Ascending aorta (tissue), 2 donors: Measurements from ENCODE around the gene CDKL5. TPM values are rescaled to one million over a fixed set of nuclear protein-coding genes. Genes with fewer than 3 reads are reported as not detected.

ENCODE experiments used
- DNase-seq, 2 donors: peaks; one replicate each; pipeline ENCODE4 v3.0.0-alpha.2; 2019; ENCODE audit warnings: low spot score in 2 of 2
- H3K27ac ChIP-seq, 2 donors: fragments of 200-600 bp; sonication (generic); one replicate each; pipeline ENCODE4 v1.5.1; 2016 to 2017; ENCODE audit warnings: mild to moderate bottlenecking in 1 of 2
- H3K27me3 ChIP-seq: fragments of 200-600 bp; sonication (generic); one replicate; pipeline ENCODE4 v1.5.1; 2017
- H3K36me3 ChIP-seq, 2 donors: fragments of 200-600 bp; sonication (generic); one replicate each; pipeline ENCODE4 v1.5.1; 2016
- H3K4me1 ChIP-seq, 2 donors: fragments of 200-600 bp; sonication (generic); one replicate each; pipeline ENCODE4 v1.5.1; 2016 to 2017; ENCODE audit warnings: mild to moderate bottlenecking in 1 of 2
- H3K4me3 ChIP-seq, 2 donors: fragments of 200-600 bp; sonication (generic); one replicate each; pipeline ENCODE4 v1.5.1; 2016 to 2017; ENCODE audit warnings: mild to moderate bottlenecking in 1 of 2
- H3K9me3 ChIP-seq, 2 donors: fragments of 200-600 bp; sonication (generic); one replicate each; pipeline ENCODE4 v1.5.1; 2016
- intact Hi-C: fragments of 100-400 bp; cut with DNase I; formaldehyde crosslinking; loops from one replicate; pipeline ENCODE4 v1.15.1; 2023
- total RNA-seq: library from RNA; depleted of rRNA; stranded (reverse); fragments of >200 nt; gene quantifications from one replicate; pipeline ENCODE4 v1.1.0, GENCODE V29; 2016
- TF ChIP-seq, protein P1 (sequence below), 3 experiments: fragments of 200-600 bp in 2 of 3; fragments of 450-650 bp in 1 of 3; sonication (generic) in 2 of 3; IDR thresholded peaks; one replicate each; pipeline ENCODE4 v1.5.1; 2016 to 2019; ENCODE audit warnings: antibody characterized with exemption in 3 of 3, mild to moderate bottlenecking in 1 of 3, moderate library complexity in 1 of 3

CDKL5 gene
- total RNA-seq, 1 donor from 2014 or later: 18.6 TPM

DNA sequence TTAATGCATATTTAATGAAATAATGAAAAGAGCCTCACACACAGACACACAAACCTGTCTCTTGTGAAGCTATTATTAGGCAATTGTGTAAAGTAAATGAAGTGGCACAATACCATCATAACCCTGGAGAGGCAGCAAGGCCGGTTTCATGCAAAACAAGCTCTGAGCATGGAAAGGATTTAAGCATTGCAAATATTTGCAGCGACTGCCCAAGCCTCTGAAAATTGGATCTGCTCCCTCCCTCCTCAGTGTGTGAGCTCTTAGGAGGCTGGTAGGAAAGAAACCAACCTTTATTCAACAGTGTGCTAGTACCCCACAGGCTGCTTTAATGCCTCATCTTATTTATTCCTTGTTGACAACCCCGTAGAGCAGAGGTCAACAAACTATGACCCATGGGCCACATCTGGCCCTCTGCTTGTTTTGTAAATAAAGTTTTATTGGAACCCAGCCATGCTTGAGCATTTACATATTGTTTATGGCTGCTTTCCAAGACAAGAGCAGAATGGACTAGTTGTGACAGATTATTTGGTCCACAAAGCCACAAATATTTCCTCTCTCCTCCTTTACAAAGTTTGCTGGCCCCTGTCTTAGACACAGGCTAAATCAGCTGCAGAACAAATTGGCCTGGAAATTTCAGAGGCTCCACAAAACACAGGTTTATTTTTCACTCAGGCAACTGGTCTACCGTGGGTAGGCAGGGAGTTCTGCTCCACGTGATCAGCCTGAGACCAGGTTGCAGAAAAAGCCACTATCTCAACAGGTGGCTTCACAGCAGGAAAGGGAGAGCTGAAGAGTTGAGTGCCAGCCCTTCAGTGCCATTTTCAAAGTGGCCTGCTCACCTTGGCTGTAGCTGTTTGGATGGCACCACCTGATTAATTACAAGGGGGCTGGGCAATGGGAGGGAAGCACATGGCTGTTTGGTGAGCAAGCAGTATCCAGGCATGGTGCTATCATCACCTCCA is 229.7 kb downstream of the CDKL5 start:
- Histone ChIP-seq H3K27ac (no peak overlapping the region), H3K4me1 (no peaks in the 10 kb centered on the region), H3K9me3 (no peaks in the 10 kb centered on the region), H3K36me3 (no peaks in the 10 kb centered on the region), H3K27me3 (no peaks in the 10 kb centered on the region), H3K4me3 (no peak overlapping the region)
- no peak for DNase-seq
- TF ChIP-seq, protein P1, sequence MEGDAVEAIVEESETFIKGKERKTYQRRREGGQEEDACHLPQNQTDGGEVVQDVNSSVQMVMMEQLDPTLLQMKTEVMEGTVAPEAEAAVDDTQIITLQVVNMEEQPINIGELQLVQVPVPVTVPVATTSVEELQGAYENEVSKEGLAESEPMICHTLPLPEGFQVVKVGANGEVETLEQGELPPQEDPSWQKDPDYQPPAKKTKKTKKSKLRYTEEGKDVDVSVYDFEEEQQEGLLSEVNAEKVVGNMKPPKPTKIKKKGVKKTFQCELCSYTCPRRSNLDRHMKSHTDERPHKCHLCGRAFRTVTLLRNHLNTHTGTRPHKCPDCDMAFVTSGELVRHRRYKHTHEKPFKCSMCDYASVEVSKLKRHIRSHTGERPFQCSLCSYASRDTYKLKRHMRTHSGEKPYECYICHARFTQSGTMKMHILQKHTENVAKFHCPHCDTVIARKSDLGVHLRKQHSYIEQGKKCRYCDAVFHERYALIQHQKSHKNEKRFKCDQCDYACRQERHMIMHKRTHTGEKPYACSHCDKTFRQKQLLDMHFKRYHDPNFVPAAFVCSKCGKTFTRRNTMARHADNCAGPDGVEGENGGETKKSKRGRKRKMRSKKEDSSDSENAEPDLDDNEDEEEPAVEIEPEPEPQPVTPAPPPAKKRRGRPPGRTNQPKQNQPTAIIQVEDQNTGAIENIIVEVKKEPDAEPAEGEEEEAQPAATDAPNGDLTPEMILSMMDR (IDR thresholded peaks at IDR 0.05): no peak
- intact Hi-C loops: no loop called here

DNA sequence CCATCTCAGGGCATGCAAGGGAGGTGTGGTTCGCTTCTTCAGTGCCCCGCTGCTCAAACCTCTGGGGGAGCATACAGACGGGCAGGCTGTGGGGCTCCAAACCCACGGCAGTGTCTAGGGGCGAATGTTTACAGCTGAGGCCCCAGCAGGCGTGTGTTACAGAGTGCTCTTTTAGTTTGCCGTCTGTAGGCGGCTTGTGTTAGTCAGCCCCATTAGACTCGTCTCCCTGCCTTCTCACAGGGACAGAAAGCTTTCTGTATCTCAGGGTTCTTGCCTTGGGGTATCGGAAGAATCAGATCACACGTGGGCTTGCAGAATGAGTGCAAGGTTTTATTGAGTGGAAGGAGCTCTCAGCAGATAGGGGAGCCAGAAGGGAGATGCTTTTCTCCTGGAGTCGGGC is 235.9 kb downstream of the CDKL5 start:
- H3K4me3 ChIP-seq: no peak overlapping the region
- DNase-seq: no peak
- H3K27ac ChIP-seq: no peak overlapping the region
- no peaks in the 10 kb centered on the region for H3K4me1 ChIP-seq
- H3K9me3 ChIP-seq: no peaks in the 10 kb centered on the region
- TF ChIP-seq, protein P1 (IDR thresholded peaks at IDR 0.05): no peak
- H3K27me3 ChIP-seq: no peaks in the 10 kb centered on the region
- intact Hi-C loops: no loop called here
- H3K36me3 ChIP-seq: no peaks in the 10 kb centered on the region

DNA sequence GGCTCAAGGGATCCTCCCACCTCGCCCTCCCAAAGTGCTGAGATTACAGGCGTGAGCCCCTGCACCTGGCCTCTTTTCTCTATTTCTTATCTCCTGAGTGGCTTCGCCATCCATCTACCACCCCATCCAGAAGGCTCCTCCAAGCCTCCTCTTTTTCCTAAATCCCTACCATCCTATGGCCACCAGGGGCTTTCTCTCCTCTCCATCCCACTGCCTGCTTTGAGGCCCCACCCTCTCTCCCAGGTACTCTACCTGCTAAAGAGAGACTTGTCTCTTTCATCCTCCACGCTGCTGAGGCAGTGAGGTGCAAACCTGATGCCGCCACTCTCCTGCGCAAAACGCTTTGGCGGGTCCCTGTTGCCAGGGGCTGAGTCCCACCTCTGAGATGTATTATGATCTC is 239.5 kb downstream of the CDKL5 start:
- no peaks in the 10 kb centered on the region for H3K27me3 ChIP-seq
- no peaks in the 10 kb centered on the region for H3K4me1 ChIP-seq
- intact Hi-C loops: no loop called here
- H3K36me3 ChIP-seq: no peaks in the 10 kb centered on the region
- H3K9me3 ChIP-seq: no peaks in the 10 kb centered on the region
- TF ChIP-seq, protein P1 (IDR thresholded peaks at IDR 0.05): no peak
- H3K27ac ChIP-seq: no peak overlapping the region
- H3K4me3 ChIP-seq: no peak overlapping the region
- DNase-seq: no peak

DNA sequence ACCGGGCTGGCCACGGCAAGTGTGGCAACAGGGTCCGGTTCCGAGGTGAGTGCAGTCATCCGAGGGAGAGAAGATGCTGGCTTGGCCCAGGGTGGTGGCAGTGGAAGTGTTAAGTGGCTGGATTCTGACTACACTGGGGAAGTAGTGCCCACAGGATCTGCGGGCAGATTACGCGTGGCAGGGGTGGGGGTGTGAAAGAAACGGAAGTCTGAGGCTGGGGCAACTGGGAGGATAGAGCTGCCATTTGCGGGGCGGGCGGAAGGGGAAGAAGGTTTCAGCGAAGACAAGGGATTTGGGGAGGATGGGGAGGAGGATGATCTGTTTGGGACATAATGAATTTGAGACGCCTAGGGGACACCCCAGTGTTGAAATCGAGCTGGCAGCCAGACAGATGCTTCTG is 241.2 kb downstream of the CDKL5 start:
- no peak overlapping the region for H3K4me3 ChIP-seq
- no peaks in the 10 kb centered on the region for H3K27me3 ChIP-seq
- no peaks in the 10 kb centered on the region for H3K9me3 ChIP-seq
- intact Hi-C loops: no loop called here
- no peak overlapping the region for H3K27ac ChIP-seq
- H3K4me1 ChIP-seq: no peaks in the 10 kb centered on the region
- no peaks in the 10 kb centered on the region for H3K36me3 ChIP-seq
- DNase-seq: no peak
- TF ChIP-seq, protein P1 (IDR thresholded peaks at IDR 0.05): no peak

DNA sequence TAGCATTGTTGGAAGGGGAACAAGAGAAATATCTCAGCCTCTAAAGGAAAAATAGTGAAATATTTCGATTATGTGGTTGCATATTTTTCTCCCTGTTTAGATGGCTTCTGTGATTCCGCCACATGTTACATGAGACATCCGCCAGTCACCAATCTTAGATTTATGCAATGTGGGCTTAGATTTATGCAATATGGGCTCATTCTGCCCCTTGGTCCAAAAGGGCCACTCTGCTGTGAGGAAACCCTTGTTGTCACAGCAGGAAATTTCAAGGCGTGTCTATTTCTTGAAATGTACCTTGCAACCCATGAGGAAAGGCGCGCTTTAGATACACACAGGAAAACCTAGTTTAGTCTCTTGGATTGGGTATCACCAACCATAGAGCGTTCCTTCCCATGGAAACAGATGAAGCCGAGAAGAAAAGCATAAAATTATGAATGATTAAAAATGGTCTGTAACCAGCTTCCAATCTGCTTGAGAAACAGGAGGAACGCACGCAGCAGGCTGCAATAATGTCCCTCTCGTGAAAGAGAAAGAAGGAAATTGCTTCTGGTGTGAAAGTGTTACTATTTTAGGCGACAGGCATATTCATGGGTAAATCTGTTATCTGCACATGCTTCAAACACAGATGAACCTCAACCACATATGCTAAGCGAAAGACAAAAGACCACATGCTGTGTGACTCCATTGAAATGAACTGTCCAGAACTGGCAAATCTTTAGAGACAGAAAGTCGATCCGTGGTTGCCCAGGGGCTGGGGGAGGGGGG is 242.8 kb downstream of the CDKL5 start:
- no peak overlapping the region for H3K4me3 ChIP-seq
- intact Hi-C loops: no loop called here

More for the DNA sequence above, 242.8 kb downstream of the CDKL5 start:
- H3K27ac ChIP-seq: no peak overlapping the region
- DNase-seq: no peak
- H3K4me1 ChIP-seq: no peaks in the 10 kb centered on the region
- no peaks in the 10 kb centered on the region for H3K9me3 ChIP-seq
- TF ChIP-seq, protein P1 (IDR thresholded peaks at IDR 0.05): no peak
- H3K36me3 ChIP-seq: no peaks in the 10 kb centered on the region
- H3K27me3 ChIP-seq: no peaks in the 10 kb centered on the region
